ENCODE results near the gene ASPA.

- no peak for TF ChIP-seq CTCF (IDR thresholded peaks at IDR 0.05)
- TF ChIP-seq POLR2A (IDR thresholded peaks at IDR 0.05) = no peak
Measured at GRCh38 chr17:3544365-3544764, 68.6 kb downstream of the ASPA start.
